HG03378 (cell line): ENCODE results near the gene MGAT3.

Source experiments
- ATAC-seq: cut with Tn5 transposase; IDR thresholded peaks from one replicate; pipeline ENCODE4 v1.9.1; 2021; ENCODE audit warnings: mild to moderate bottlenecking, moderate library complexity; ENCODE audit not compliant: unreplicated experiment

Gene MGAT3

GRCh38 chr22:39526736-39527171, 69.9 kb downstream of the MGAT3 start:
- ATAC-seq: no peak

DNA sequence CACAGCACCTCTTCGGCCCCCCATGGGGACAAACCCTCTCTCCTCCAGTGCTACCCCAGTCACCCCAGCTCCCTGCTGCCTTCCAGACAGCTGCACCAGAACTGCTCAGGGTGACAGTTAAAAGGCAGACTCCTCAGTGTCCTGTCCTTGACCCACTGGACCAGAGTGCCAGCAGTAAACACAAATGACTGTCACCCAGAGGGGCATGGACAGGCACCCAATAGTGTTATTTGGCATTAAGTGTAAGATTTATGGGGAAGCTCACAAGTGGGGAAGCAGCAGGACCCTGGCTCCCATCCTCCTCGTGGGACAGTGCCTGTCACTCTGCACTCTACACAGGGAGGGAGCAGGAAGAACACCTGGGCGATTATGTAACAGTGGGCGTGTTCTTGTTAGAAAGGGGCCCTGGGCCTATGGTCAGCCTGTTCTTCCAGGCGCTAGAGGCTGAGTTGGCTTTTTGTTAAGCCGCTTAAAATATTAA, 70.7 kb downstream of the MGAT3 start:
- no peak for ATAC-seq

DNA sequence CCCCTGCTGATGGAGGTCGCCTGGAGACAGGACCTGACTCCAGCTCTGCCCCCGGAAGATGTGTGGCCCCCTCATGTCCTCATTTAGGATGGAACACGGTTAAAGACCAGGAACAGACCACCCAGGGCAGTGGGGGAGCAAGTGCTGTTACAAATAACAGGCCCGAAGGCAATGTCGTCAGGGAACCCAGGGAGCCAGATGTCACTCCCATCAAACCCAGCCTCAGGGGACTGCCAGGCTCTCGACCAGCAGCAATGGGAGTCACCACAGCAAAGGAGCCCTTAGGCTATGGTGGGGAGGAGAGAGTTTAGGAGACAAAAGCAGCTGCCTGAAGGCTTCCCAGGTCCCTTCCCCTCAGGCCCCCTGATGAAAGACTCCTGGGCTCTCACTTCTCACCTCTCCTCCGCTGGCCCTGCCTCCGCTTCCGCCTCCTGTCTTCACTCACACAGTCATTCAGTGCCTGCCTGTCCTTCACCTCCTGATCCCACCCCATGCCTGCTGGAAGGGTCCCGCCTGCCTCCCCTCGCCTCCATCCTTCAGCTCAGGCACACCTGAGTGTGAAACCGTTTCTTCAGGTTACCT, 71.4 kb downstream of the MGAT3 start:
- no peak for ATAC-seq

DNA sequence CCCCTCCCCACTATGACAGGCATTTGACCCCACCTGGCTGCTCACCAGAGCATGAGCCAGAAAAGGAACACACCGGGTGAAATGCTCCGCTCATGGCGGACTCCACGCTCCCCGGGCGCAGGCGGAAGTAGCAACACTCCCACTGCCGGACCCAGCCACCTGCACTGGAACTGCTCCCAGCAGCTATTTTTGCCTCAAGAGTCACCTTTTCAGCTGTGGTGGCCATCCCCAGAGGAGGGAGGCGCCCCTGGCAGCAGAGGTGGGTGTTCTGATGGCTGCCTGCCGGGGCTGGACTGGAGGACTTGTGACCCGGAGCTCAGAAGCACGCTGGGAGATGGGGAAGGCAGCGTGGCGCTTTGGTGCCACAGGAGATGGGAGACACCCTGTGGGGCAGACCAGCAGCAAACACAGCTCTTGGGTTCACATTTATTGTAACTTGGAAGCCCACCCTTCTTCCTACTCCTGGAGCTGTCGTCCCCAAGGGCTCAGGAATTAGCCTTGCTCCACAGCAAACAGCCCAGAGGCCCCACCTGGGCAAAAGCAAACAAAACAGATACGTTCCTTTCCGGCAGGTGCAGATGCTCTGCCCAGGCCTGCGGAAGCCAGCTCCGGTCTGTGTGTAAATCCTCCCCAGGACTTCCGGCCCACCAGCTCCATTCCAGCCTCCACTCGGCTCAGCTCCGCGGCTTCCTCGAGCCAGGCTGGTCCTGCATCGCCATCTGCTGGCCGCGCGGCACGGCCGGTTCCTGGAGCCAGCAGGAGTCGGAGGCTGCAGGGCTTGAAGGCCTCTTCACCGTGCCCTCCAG, 72.1 kb downstream of the MGAT3 start:
- no peak for ATAC-seq

GRCh38 chr22:39529487-39529851, 72.7 kb downstream of the MGAT3 start:
- ATAC-seq: no peak

DNA sequence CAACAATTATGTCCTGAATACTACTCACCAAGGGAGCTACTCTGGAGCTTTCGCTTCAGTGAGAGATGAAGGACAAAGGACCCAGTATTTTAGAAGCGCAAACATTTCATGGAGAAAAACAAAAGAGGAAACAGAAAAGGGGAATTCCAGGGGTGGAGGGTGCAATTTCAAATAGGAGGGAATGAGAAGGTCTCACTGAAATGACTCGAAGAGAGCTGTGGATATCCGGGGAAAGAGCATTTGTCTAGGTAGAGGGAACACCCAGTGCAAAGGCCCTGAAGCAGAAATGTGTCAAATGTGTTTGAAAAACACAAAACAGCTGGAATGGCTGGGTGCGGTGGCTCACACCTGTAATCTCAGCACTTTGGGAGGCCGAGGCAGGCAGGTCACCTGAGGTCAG, 73.3 kb downstream of the MGAT3 start:
- no peak for ATAC-seq

GRCh38 chr22:39530692-39531331, 74.0 kb downstream of the MGAT3 start:
- no peak for ATAC-seq

DNA sequence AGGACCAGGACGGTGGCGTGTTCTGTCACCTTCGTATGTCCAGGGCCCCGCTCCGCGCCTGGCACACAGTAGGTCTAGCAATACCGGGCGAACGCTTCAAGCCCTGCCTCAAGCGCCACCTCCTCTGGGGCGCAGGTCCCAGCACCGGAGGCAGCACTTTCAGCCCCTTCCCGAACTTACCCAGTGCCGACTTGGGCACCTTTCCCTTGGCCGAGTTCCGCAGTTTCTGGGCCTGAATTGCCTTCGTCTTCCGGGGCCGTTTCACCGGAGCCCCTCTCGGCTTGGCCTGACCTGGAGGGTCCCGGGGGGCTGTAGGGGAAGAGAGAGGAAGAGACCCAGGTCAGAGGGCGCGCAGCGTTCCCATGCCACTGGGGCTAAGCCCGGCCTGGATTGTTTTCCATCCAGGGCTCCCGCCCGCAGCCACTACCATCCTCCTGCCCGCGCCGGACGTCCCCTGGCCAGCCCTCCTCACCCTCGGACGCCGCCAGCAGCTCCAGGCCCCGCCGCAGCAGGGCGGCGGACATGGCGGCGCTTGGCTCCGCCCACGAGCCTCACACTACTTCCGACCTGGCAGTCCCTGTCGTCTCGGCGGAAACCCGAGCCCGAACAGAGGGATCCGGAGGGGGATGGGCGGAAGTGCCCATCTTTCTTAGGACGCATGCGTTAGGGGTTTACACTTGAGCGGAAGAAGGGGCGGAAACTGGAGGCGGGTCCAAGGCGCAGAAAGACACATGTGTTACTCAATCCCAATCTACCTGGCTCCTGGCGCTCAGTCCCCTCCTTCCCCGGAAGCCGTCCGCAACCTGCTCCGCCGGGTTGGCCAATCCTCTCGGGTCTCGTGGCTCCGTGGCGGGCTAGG, 75.6 kb downstream of the MGAT3 start, which contains the start of gene RPS19BP1:
Gene RPS19BP1 (minus strand): TSS at position 534 of the 859 bp plus-strand sequence. CDS start 10 bp downstream, at position 524.
- ATAC-seq: peak; percentile 66

GRCh38 chr22:39534092-39534506, 77.3 kb downstream of the MGAT3 start:
- no peak for ATAC-seq

- no peak for ATAC-seq
These were observed 78.0 kb downstream of the MGAT3 start for GRCh38 chr22:39534591-39535356.

DNA sequence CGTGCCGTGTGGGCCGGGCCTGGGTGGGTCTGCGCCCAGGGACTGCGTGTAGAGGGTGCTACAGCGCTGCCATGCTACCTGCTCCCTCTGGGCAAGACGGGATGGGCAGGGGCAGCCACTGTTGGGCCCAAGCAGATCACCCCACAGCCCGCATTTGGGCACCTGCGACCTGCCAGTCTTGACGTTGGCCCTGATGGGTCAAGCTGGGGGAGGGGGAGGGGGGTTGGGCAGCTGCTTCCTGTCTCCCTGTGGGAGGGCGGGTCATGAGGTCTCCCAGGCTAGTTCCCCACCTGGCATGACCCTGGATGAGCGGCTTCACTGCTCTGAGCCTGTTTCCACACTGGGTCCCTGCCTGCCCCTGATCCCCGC, 78.5 kb downstream of the MGAT3 start:
- no peak for ATAC-seq

DNA sequence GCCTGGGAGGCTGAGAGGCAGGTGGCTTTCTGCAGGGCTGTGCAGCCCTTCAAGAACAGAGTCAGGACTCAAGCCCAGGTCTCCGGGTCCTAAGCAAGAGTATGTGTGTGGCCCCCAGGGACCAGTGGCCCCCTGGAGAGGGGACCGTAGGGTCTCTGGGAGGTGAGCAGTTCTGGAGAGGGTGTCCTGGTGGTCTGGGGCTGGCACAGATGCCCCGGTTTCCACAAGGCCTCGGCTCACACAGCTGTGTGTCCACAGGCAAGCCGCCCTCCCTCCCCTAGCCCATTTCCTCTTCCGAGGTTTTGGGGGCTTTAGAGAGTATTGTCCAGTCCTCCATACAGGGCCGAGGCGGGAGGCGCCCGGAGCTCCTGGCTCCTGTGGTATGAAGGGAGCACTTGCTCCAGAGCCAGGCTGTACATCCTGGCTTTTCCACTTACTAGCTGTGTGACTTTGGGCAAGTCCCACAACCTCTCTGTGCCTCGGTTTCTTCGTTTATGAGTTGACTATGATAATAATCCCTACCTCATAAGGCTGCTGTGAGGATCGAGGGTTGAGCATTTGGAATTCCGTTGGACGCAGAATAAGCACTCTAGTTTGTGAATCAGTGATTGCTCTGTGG, 79.1 kb downstream of the MGAT3 start:
- no peak for ATAC-seq

DNA sequence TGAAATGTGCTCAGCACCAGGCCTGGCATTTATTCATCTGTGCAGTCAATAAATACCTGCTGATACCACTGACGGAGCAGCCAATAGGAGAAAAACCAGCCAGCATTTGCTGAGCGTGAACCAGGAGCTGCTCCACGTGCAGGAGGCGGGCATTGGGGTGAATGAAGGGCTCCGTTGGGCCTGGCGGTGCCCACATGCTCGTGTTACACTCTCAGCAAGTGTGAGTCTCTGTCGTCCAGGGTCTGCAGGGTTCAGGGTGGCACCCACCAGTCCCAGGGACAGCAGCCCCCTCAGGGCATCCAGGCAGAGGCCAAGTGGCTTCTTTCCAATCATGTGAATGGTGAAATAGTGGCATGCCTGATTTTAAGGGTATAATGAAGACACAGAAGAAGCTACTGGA, 79.9 kb downstream of the MGAT3 start:
- no peak for ATAC-seq

DNA sequence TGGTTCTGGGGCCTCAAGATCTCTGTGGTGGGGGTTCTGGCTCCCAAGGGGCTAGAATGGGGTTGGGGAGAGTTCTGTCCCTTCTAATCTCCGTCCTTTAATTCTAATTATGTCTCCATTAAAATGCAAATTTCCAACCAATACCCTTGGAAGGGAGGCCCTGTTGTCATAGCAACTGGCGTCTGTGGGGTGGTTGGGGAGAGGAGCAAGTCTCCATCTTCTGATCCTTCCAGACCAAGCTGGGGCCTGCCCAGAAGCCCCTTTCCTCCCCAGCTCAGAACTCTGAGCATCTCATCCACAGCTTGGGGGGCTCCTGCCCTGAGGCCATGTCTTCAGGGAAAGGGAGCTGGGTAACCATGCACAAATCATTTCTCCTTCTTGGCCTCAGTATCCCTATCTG, 81.2 kb downstream of the MGAT3 start:
- ATAC-seq: no peak
